HEK293T (cell line): Measurements from ENCODE around the gene FBXO33.

ENCODE experiments used
- ARNT ChIP-seq: fragments of 450-650 bp; IDR thresholded peaks from 2 replicates; pipeline ENCODE4 v1.6.1; 2017; ENCODE audit warnings: mild to moderate bottlenecking
- BHLHE40 ChIP-seq: fragments of 450-650 bp; IDR thresholded peaks from 2 replicates; pipeline ENCODE4 v1.6.1; 2016; ENCODE audit warnings: mild to moderate bottlenecking, moderate library complexity, borderline replicate concordance
- ELF4 ChIP-seq: fragments of 450-650 bp; IDR thresholded peaks from 2 replicates; pipeline ENCODE4 v1.6.1; 2017; ENCODE audit warnings: antibody characterized with exemption
- FOXA1 ChIP-seq: fragments of 450-650 bp; IDR thresholded peaks from 2 replicates; pipeline ENCODE4 v1.6.1; 2016; ENCODE audit warnings: mild to moderate bottlenecking
- FOXM1 ChIP-seq: fragments of 450-650 bp; IDR thresholded peaks from 2 replicates; pipeline ENCODE4 v1.6.1; 2017; ENCODE audit warnings: mild to moderate bottlenecking, borderline replicate concordance
- LEF1 ChIP-seq: fragments of 450-650 bp; IDR thresholded peaks from 2 replicates; pipeline ENCODE4 v1.6.1; 2017; ENCODE audit warnings: mild to moderate bottlenecking, borderline replicate concordance
- SP1 ChIP-seq: fragments of 450-650 bp; IDR thresholded peaks from 2 replicates; pipeline ENCODE4 v1.6.1; 2017
- SUZ12 ChIP-seq: fragments of 450-650 bp; IDR thresholded peaks from 2 replicates; pipeline ENCODE4 v1.6.1; 2016; ENCODE audit warnings: mild to moderate bottlenecking
- TARDBP ChIP-seq: fragments of 450-650 bp; IDR thresholded peaks from 2 replicates; pipeline ENCODE4 v1.6.1; 2016
- ZNF384 ChIP-seq: fragments of 450-650 bp; IDR thresholded peaks from 2 replicates; pipeline ENCODE4 v1.6.1; 2016

DNA sequence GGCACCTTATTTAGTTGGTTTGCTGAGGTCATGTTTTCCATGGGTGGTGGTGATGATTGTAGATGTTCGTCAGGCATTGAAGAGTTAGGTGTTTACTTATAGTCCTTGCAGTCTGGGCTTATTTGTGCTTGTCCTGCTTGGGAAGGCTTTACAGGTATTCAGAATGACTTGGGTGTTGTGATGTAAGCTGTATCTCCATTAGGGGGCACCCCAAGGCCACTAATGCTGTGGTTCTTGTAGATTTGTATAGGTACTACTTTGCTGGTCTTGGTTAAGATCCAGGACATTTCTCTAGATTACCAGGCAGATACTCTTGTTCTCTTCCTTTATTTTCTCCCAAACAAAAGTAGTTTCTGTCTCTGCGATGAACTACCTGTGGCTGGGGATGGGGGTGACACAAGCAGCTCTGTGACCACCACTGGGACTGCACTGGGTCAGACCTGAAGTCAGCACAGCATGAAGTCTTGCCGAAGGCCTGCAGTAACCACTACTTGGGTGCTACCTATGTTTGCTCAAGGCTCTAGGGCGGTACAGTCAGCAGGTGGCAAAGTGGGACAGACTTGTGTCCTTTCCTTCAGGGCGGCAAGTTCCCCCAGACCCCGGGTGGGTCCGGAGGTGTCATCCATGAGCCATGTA lies 35.8 kb upstream of the FBXO33 start:
- no peak for TF ChIP-seq FOXM1
- no peak for TF ChIP-seq ELF4
- no peak for TF ChIP-seq FOXA1
- TF ChIP-seq ZNF384 = no peak
- no peak for TF ChIP-seq SP1
- TF ChIP-seq ARNT = no peak
- no peak for TF ChIP-seq LEF1
- no peak for TF ChIP-seq SUZ12
- TF ChIP-seq TARDBP = no peak
- no peak for TF ChIP-seq BHLHE40
